Ishikawa (cell line): Measurements from ENCODE around the gene SCGB3A2.

Experiments used
- CEBPB ChIP-seq: IDR thresholded peaks from 2 replicates; pipeline ENCODE4 v1.6.1; 2012
- CREB1 ChIP-seq: IDR thresholded peaks from 2 replicates; pipeline ENCODE4 v1.6.1; 2012; ENCODE audit warnings: low read depth
- EGR1 ChIP-seq: IDR thresholded peaks from 2 replicates; pipeline ENCODE4 v1.6.1; 2012
- EP300 ChIP-seq: IDR thresholded peaks from 2 replicates; pipeline ENCODE4 v1.6.1; 2012; ENCODE audit warnings: borderline replicate concordance
- FOXM1 ChIP-seq: IDR thresholded peaks from 2 replicates; pipeline ENCODE4 v1.6.1; 2012; ENCODE audit warnings: low read depth, borderline replicate concordance
- NFIC ChIP-seq: IDR thresholded peaks from 2 replicates; pipeline ENCODE4 v1.6.1; 2012
- RAD21 ChIP-seq: IDR thresholded peaks from 2 replicates; pipeline ENCODE4 v1.6.1; 2012; ENCODE audit warnings: low read depth
- TAF1 ChIP-seq: IDR thresholded peaks from 2 replicates; pipeline ENCODE4 v1.6.1; 2012; ENCODE audit warnings: low read depth, mild to moderate bottlenecking
- TCF12 ChIP-seq: IDR thresholded peaks from 2 replicates; pipeline ENCODE4 v1.6.1; 2012; ENCODE audit warnings: low read depth
- TEAD4 ChIP-seq: IDR thresholded peaks from 2 replicates; pipeline ENCODE4 v1.6.1; 2012
- YY1 ChIP-seq: IDR thresholded peaks from 2 replicates; pipeline ENCODE4 v1.6.1; 2012; ENCODE audit warnings: low read depth
- TF ChIP-seq, protein P1 (sequence below): IDR thresholded peaks from 2 replicates; pipeline ENCODE4 v1.6.1; 2012
- TF ChIP-seq, protein P2 (sequence below): IDR thresholded peaks from 2 replicates; pipeline ENCODE4 v1.6.1; 2012
- TF ChIP-seq, protein P3 (sequence below): IDR thresholded peaks from 2 replicates; pipeline ENCODE4 v1.6.1; 2012; ENCODE audit warnings: low read depth, mild to moderate bottlenecking

DNA sequence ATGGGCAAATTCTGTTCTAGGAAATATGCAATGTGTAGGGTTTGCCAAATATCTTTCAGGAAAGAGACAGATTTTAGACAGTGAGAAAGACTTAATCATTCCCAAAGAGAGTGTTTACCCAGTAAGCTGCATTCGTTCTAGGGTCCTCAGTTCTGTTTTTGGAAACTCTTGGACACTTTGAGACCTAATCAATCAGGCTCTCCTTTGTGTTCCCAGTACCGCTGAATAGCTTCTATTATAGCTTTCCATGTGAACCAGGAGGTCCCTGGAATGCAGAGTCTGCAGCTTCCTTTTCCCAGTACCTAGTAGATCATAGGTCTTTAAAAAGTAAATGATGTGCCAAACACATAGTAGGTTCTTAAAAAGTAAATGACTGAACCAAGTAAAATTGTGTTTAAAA is 35.6 kb upstream of the SCGB3A2 start:
- TF ChIP-seq, protein P1, sequence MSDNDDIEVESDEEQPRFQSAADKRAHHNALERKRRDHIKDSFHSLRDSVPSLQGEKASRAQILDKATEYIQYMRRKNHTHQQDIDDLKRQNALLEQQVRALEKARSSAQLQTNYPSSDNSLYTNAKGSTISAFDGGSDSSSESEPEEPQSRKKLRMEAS = no peak
- TF ChIP-seq, protein P2, sequence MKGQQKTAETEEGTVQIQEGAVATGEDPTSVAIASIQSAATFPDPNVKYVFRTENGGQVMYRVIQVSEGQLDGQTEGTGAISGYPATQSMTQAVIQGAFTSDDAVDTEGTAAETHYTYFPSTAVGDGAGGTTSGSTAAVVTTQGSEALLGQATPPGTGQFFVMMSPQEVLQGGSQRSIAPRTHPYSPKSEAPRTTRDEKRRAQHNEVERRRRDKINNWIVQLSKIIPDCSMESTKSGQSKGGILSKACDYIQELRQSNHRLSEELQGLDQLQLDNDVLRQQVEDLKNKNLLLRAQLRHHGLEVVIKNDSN = no peak
- TF ChIP-seq EP300 (no peak), YY1 (no peak), CEBPB (no peak), TAF1 (no peak), NFIC (no peak), RAD21 (no peak), CREB1 (no peak), FOXM1 (no peak), EGR1 (no peak), TCF12 (no peak), TEAD4 (no peak)
- TF ChIP-seq, protein P3, sequence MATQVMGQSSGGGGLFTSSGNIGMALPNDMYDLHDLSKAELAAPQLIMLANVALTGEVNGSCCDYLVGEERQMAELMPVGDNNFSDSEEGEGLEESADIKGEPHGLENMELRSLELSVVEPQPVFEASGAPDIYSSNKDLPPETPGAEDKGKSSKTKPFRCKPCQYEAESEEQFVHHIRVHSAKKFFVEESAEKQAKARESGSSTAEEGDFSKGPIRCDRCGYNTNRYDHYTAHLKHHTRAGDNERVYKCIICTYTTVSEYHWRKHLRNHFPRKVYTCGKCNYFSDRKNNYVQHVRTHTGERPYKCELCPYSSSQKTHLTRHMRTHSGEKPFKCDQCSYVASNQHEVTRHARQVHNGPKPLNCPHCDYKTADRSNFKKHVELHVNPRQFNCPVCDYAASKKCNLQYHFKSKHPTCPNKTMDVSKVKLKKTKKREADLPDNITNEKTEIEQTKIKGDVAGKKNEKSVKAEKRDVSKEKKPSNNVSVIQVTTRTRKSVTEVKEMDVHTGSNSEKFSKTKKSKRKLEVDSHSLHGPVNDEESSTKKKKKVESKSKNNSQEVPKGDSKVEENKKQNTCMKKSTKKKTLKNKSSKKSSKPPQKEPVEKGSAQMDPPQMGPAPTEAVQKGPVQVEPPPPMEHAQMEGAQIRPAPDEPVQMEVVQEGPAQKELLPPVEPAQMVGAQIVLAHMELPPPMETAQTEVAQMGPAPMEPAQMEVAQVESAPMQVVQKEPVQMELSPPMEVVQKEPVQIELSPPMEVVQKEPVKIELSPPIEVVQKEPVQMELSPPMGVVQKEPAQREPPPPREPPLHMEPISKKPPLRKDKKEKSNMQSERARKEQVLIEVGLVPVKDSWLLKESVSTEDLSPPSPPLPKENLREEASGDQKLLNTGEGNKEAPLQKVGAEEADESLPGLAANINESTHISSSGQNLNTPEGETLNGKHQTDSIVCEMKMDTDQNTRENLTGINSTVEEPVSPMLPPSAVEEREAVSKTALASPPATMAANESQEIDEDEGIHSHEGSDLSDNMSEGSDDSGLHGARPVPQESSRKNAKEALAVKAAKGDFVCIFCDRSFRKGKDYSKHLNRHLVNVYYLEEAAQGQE = no peak
